Neural progenitor cell (in vitro differentiated cells): Measurements from ENCODE around the gene HMBS. TPM values are rescaled to one million over a fixed set of nuclear protein-coding genes. Genes with fewer than 3 reads are reported as not detected.
A peak's percentile ranks its signal among the peaks of the same experiment; 100 is the strongest.

Experiments used
- DNase-seq: peaks from one replicate; pipeline ENCODE4 v3.0.0-alpha.2; 2016; ENCODE audit warnings: low spot score
- H2AFZ ChIP-seq: fragments of 200-600 bp; sonication (generic); replicated peaks from 2 replicates; pipeline ENCODE4 v1.6.1; 2016; ENCODE audit warnings: antibody characterized with exemption
- H3F3A ChIP-seq: fragments of 200-600 bp; sonication (generic); 2 replicates; pipeline ENCODE4 v1.6.1; 2016; ENCODE audit warnings: antibody characterized with exemption, low read depth
- H3K27ac ChIP-seq: fragments of 200-600 bp; sonication (generic); 2 replicates; pipeline ENCODE4 v1.5.1; 2016; ENCODE audit warnings: mild to moderate bottlenecking
- H3K27me3 ChIP-seq: fragments of 200-600 bp; sonication (generic); 2 replicates; pipeline ENCODE4 v1.6.1; 2016; ENCODE audit warnings: mild to moderate bottlenecking, moderate library complexity
- H3K36me3 ChIP-seq: fragments of 200-600 bp; sonication (generic); 2 replicates; pipeline ENCODE4 v1.5.1; 2016
- H3K4me1 ChIP-seq: fragments of 200-600 bp; sonication (generic); 2 replicates; pipeline ENCODE4 v1.6.1; 2016; ENCODE audit warnings: mixed run types
- H3K4me2 ChIP-seq: fragments of 200-600 bp; sonication (generic); 2 replicates; pipeline ENCODE4 v1.6.1; 2016
- H3K4me3 ChIP-seq: fragments of 200-600 bp; sonication (generic); 2 replicates; pipeline ENCODE4 v1.5.1; 2016
- H3K79me2 ChIP-seq: fragments of 200-600 bp; sonication (generic); 2 replicates; pipeline ENCODE4 v1.6.1; 2016; ENCODE audit warnings: low read depth
- H3K9ac ChIP-seq: fragments of 200-600 bp; sonication (generic); 2 replicates; pipeline ENCODE4 v1.6.1; 2016
- H3K9me3 ChIP-seq: fragments of 200-600 bp; sonication (generic); 2 replicates; pipeline ENCODE4 v1.5.1; 2016; ENCODE audit warnings: low read depth
- H4K20me1 ChIP-seq: fragments of 200-600 bp; sonication (generic); 2 replicates; pipeline ENCODE4 v1.6.1; 2016; ENCODE audit warnings: low read depth
- H3K27ac Mint-ChIP-seq: 3 replicates; pipeline ENCODE4 v1.8.0; 2021; ENCODE audit warnings: mixed read lengths
- H3K27me3 Mint-ChIP-seq: 2 replicates; pipeline ENCODE4 v1.8.0; 2022; ENCODE audit warnings: low read depth, mild to moderate bottlenecking, inconsistent platforms, moderate library complexity, mixed read lengths; ENCODE audit not compliant: insufficient read depth
- H3K36me3 Mint-ChIP-seq: 3 replicates; pipeline ENCODE4 v1.8.0; 2021; ENCODE audit warnings: mixed read lengths
- H3K4me1 Mint-ChIP-seq: 3 replicates; pipeline ENCODE4 v1.8.0; 2021; ENCODE audit warnings: mixed read lengths
- H3K4me3 Mint-ChIP-seq: 3 replicates; pipeline ENCODE4 v1.8.0; 2021; ENCODE audit warnings: mild to moderate bottlenecking, moderate library complexity, mixed read lengths
- H3K9me3 Mint-ChIP-seq: 3 replicates; pipeline ENCODE4 v1.8.0; 2020; ENCODE audit warnings: mixed read lengths
- CTCF ChIP-seq: fragments of 200-600 bp; sonication (generic); IDR thresholded peaks from 2 replicates; pipeline ENCODE4 v1.5.1; 2017; ENCODE audit warnings: antibody characterized with exemption, mild to moderate bottlenecking
- EZH2 ChIP-seq: fragments of 200-600 bp; sonication (generic); IDR thresholded peaks from 2 replicates; pipeline ENCODE4 v1.6.1; 2017; ENCODE audit warnings: antibody characterized with exemption, mild to moderate bottlenecking, moderate library complexity
- EZH2phosphoT487 ChIP-seq: fragments of 200-600 bp; sonication (generic); IDR thresholded peaks from 2 replicates; pipeline ENCODE4 v1.6.1; 2017; ENCODE audit warnings: antibody characterized with exemption
- total RNA-seq: library from RNA; depleted of rRNA; stranded (reverse); fragments of >200 nt; gene quantifications from 2 replicates; pipeline ENCODE4 v1.2.3, GENCODE V29; 2015; ENCODE audit warnings: low replicate concordance

HMBS gene
- total RNA-seq, 1 donor from 2014 or later: 31.1 TPM

GRCh38 chr11:119087747-119088241 lies 3.1 kb downstream of the HMBS start:
- Histone ChIP-seq H3F3A (peaks cover 46% of the 10 kb centered on the region), H3K9ac (no peak overlapping the region), H3K4me1 (peaks cover 20% of the 10 kb centered on the region), H4K20me1 (peaks cover 44% of the 10 kb centered on the region), H3K36me3 (no peaks in the 10 kb centered on the region), H2AFZ (no peak overlapping the region), H3K4me3 (no peak overlapping the region), H3K79me2 (peaks cover 44% of the 10 kb centered on the region), H3K27me3 (no peaks in the 10 kb centered on the region), H3K9me3 (no peaks in the 10 kb centered on the region), H3K27ac (no peak overlapping the region), H3K4me2 (no peak overlapping the region)
- TF ChIP-seq CTCF: no peak
- Mint-ChIP-seq H3K27ac (no peak overlapping the region), H3K36me3 (peaks cover 12% of the 10 kb centered on the region), H3K4me1 (peaks cover 40% of the 10 kb centered on the region), H3K27me3 (peaks cover 7% of the 10 kb centered on the region), H3K4me3 (peak overlapping the region; percentile 55), H3K9me3 (no peaks in the 10 kb centered on the region)
- DNase-seq: no peak

GRCh38 chr11:119088406-119088805 lies 3.7 kb downstream of the HMBS start:
- Mint-ChIP-seq H3K4me3 (no peak overlapping the region), H3K27ac (no peak overlapping the region), H3K36me3 (peaks cover 15% of the 10 kb centered on the region), H3K4me1 (peaks cover 43% of the 10 kb centered on the region), H3K27me3 (peaks cover 8% of the 10 kb centered on the region), H3K9me3 (no peaks in the 10 kb centered on the region)
- no peaks in the 10 kb centered on the region for H3K9me3 ChIP-seq
- no peaks in the 10 kb centered on the region for H3K27me3 ChIP-seq
- no peak for DNase-seq
- H3F3A ChIP-seq: peaks cover 52% of the 10 kb centered on the region
- H3K4me2 ChIP-seq: no peak overlapping the region
- peaks cover 26% of the 10 kb centered on the region for H3K4me1 ChIP-seq
- TF ChIP-seq CTCF (no peak), EZH2phosphoT487 (no peak)
- peaks cover 50% of the 10 kb centered on the region for H3K79me2 ChIP-seq
- H3K36me3 ChIP-seq: no peaks in the 10 kb centered on the region
- no peak overlapping the region for H3K4me3 ChIP-seq
- H2AFZ ChIP-seq: no peak overlapping the region
- no peak overlapping the region for H3K9ac ChIP-seq
- H4K20me1 ChIP-seq: peaks cover 50% of the 10 kb centered on the region
- no peak overlapping the region for H3K27ac ChIP-seq

- Histone ChIP-seq H3K9ac (no peak overlapping the region), H2AFZ (no peak overlapping the region), H3K27ac (no peak overlapping the region), H3K4me2 (no peak overlapping the region), H3K79me2 (peaks cover 59% of the 10 kb centered on the region), H3F3A (peaks cover 61% of the 10 kb centered on the region), H3K4me3 (no peak overlapping the region), H3K9me3 (no peaks in the 10 kb centered on the region), H3K36me3 (no peaks in the 10 kb centered on the region), H3K27me3 (no peaks in the 10 kb centered on the region), H4K20me1 (peaks cover 59% of the 10 kb centered on the region), H3K4me1 (peaks cover 27% of the 10 kb centered on the region)
- Mint-ChIP-seq H3K27me3 (peaks cover 11% of the 10 kb centered on the region), H3K4me3 (no peak overlapping the region), H3K36me3 (peaks cover 22% of the 10 kb centered on the region), H3K9me3 (no peaks in the 10 kb centered on the region), H3K27ac (no peak overlapping the region), H3K4me1 (peaks cover 48% of the 10 kb centered on the region)
- DNase-seq: no peak
- no peak for TF ChIP-seq EZH2phosphoT487
- TF ChIP-seq EZH2: no peak
- TF ChIP-seq CTCF: no peak
Observed at GRCh38 chr11:119089319-119089718, 4.6 kb downstream of the HMBS start.
